ENCODE measurements around the gene CEP290. TPM values are rescaled to one million over a fixed set of nuclear protein-coding genes. Genes with fewer than 3 reads are reported as not detected.
"Not testable (repeated sequence)": the region's sequence is repeated elsewhere in the genome, so short reads cannot be mapped to it uniquely, and the experiment has no call there.

Gene CEP290
- total and polyA plus RNA-seq, 3 experiments from 2014 or later = 9.8 to 15.9 (median 14.2) TPM

DNA sequence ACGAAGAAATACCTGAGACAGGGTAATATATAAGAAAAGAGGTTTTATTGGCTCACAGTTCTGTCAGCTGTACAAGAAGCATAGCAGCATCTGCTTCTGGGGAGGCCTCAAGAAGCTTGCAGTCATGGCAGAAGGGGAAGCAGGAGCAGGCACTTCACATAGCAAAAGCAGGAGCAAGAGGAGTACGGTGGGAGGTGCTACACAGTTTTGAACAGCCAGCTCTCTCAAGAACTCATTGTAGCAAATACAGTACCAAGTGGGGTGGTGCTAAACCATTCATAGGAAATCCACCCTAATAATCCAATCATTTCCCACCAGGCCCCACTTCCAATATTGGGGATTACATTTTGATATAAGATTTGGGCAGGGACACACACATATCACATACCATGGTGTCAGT, 8.2 kb upstream of the CEP290 start:
- DNase-seq = no peak
- H3K36me3 Mint-ChIP-seq = peaks cover 0 to 35% (median 9%) of the 10 kb centered on the region in 3 donors
- Histone ChIP-seq H3K4me1 (ENCODE audit: insufficient read depth, low read length) (no peaks in the 10 kb centered on the region), H3K36me3 (ENCODE audit: insufficient read depth, low read length) (no peaks in the 10 kb centered on the region), H3K4me3 (ENCODE audit: low read length) (no peak overlapping the region), H3K27ac (ENCODE audit: low read depth, low read length) (no peak overlapping the region), H3K9me3 (ENCODE audit: low read length) (no peaks in the 10 kb centered on the region), H3K27me3 (ENCODE audit: insufficient read depth, low read length, poor library complexity, severe bottlenecking) (no peaks in the 10 kb centered on the region)
- ChIA-PET POLR2A (no interaction called here), CTCF (no interaction called here)
- H3K4me3 Mint-ChIP-seq = no peak overlapping the region
- H3K4me1 Mint-ChIP-seq = peaks cover 26 to 56% (median 49%) of the 10 kb centered on the region in 3 donors
- no peak overlapping the region for H3K27ac Mint-ChIP-seq
- H3K9me3 Mint-ChIP-seq = no peaks in the 10 kb centered on the region
- no peaks in the 10 kb centered on the region for H3K27me3 Mint-ChIP-seq

DNA sequence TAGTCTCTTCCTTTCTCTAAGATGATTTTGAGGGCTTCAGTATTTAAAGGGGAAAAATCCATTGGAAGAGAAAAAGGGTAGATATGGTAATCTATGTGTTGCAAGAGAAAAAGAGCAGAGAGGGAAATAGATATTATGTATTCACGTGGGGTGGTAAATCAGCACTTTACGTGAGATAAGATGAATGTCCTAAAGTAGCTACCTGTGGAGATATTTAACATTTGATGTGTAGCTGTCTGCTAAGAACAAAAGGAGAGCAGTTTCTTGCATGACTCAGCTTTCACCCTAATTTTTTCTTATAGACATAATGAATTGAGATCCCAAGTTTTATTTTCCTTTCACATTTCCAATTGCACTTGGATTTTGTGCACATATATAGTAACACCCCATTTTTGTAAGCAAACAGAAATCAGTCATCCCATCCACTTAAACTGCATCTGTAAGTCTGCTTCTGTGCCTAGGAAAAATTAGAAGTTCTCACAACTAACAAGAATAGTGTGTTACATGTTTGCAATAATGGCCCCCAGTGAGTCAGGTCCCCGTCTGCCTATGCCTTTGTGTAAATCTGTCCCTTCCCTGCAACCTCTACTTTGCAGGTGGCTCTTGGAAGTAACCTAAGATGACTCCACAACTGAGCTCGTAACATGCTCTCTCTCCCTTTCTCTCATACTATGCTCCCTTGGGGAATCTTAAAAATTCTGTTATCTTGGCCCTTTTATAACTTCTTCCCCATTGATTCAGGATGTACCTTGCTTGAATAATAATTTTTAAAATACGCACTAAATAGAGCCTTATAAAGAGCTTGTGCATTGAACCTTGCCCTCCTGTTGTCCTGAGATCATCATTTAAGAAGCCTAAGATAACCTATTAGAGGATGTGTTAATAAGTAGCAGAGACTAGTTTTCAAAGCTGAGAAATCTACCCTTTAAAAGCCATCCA, 3.9 kb upstream of the CEP290 start:
- Mint-ChIP-seq H3K27me3 (no peaks in the 10 kb centered on the region), H3K9me3 (no peaks in the 10 kb centered on the region), H3K36me3 (peaks cover 0 to 32% (median 5%) of the 10 kb centered on the region in 3 donors), H3K27ac (peak overlapping the region in 1 of 8 donors; percentile 56), H3K4me3 (peak overlapping the region in 1 of 7 donors; percentile 70), H3K4me1 (peaks cover 44 to 79% (median 70%) of the 10 kb centered on the region in 3 donors)
- no peak overlapping the region for H3K27ac ChIP-seq (ENCODE audit: low read depth, low read length)
- H3K4me1 ChIP-seq (ENCODE audit: insufficient read depth, low read length) = peaks cover 19% of the 10 kb centered on the region
- H3K9me3 ChIP-seq (ENCODE audit: low read length) = no peaks in the 10 kb centered on the region
- no peak for DNase-seq
- no peak overlapping the region for H3K4me3 ChIP-seq (ENCODE audit: low read length)
- ChIA-PET POLR2A (no interaction called here), CTCF (no interaction called here)
- no peaks in the 10 kb centered on the region for H3K27me3 ChIP-seq (ENCODE audit: insufficient read depth, low read length, poor library complexity, severe bottlenecking)
- H3K36me3 ChIP-seq (ENCODE audit: insufficient read depth, low read length) = no peaks in the 10 kb centered on the region

DNA sequence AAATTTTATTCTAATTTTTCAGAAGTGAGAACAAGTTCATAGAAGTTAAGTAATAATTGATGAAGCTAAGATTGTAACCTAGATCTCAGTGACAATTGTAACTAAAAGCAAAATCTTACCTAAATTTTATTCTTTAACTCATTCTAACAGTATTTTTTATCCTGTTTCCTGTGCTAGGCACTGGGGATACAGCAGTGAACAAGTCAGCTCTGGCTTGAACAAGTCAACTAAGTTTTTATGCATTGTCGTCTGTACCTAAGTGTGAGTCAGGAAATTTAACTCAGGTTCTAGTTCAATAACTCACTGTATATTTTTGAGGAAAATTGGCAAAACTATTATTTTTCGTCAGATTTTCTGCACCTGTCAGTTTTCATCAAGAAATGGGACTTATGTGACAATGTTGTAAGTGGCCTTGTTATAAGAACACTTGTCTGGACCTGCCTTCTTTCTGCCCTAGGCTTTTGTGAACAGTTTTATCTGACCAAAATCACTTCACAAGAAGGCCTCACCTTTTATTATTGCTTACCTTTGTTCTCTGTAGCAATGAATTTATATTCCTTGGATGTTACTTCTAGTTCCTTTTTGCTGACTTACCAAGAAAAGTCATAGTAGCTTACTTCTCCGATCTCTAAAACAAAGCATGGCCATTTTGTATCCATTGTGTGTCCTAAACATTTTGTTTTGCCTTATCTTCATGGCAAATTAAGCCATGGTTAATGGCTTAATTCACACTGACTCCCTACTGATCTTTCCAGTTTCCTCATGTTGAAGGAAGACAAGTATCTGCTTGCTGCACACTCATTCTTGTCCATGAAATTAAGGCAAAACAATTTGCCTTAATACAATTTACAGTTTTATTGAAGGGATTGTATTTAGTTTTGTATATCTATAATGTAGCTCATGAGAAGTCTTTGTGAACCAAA, 2.9 kb upstream of the CEP290 start:
- H3K36me3 ChIP-seq (ENCODE audit: insufficient read depth, low read length) = no peaks in the 10 kb centered on the region
- POLR2A ChIA-PET = no interaction called here
- Mint-ChIP-seq H3K27ac (peak overlapping the region in 4 of 8 donors; percentile 19 to 80 (median 28)), H3K4me3 (peak overlapping the region in 2 of 7 donors; percentile 33 to 70), H3K9me3 (no peaks in the 10 kb centered on the region), H3K36me3 (peaks cover 0 to 26% (median 5%) of the 10 kb centered on the region in 3 donors), H3K4me1 (peaks cover 41 to 77% (median 64%) of the 10 kb centered on the region in 3 donors), H3K27me3 (no peaks in the 10 kb centered on the region)
- DNase-seq = no peak
- no peaks in the 10 kb centered on the region for H3K9me3 ChIP-seq (ENCODE audit: low read length)
- CTCF ChIA-PET = no interaction called here
- H3K27ac ChIP-seq (ENCODE audit: low read depth, low read length) = no peak overlapping the region
- peaks cover 19% of the 10 kb centered on the region for H3K4me1 ChIP-seq (ENCODE audit: insufficient read depth, low read length)
- no peaks in the 10 kb centered on the region for H3K27me3 ChIP-seq (ENCODE audit: insufficient read depth, low read length, poor library complexity, severe bottlenecking)
- no peak overlapping the region for H3K4me3 ChIP-seq (ENCODE audit: low read length)

- no peak overlapping the region for H3K27ac ChIP-seq (ENCODE audit: low read depth, low read length)
- POLR2A ChIA-PET = no interaction called here
- H3K4me1 ChIP-seq (ENCODE audit: insufficient read depth, low read length) = peaks cover 19% of the 10 kb centered on the region
- no peak for DNase-seq
- H3K27me3 ChIP-seq (ENCODE audit: insufficient read depth, low read length, poor library complexity, severe bottlenecking) = no peaks in the 10 kb centered on the region
- Mint-ChIP-seq H3K4me1 (peaks cover 40 to 74% (median 64%) of the 10 kb centered on the region in 3 donors), H3K27me3 (no peaks in the 10 kb centered on the region), H3K9me3 (no peaks in the 10 kb centered on the region), H3K27ac (peak overlapping the region in 2 of 8 donors; percentile 19 to 80), H3K4me3 (peak overlapping the region in 6 of 7 donors; percentile 8 to 90 (median 34)), H3K36me3 (peaks cover 0 to 27% (median 3%) of the 10 kb centered on the region in 3 donors)
- CTCF ChIA-PET = no interaction called here
- H3K4me3 ChIP-seq (ENCODE audit: low read length) = no peak overlapping the region
- H3K36me3 ChIP-seq (ENCODE audit: insufficient read depth, low read length) = no peaks in the 10 kb centered on the region
- H3K9me3 ChIP-seq (ENCODE audit: low read length) = no peaks in the 10 kb centered on the region
These were observed 2.1 kb upstream of the CEP290 start for GRCh38 chr12:88144037-88144436.

DNA sequence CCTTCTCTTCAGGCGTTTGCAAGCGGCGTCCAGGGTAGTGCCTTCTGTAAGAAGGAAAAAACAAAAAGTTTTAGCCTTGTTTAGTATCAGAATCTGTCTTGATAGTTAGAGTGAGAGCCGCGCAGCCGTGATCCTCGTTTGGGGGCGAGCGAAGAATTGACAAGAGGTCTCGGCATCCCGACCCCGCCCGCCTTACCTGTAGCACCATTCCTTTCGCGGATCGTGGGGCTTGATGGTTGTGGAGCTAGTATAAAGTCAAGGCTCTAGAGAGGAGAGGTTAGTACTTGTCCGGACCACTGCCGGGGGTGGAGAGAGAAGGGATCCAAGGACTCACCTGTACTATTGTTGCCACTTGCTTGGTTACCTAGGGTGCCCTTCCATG, 713 bp upstream of the CEP290 start:
- no peaks in the 10 kb centered on the region for H3K9me3 ChIP-seq (ENCODE audit: low read length)
- H3K27ac Mint-ChIP-seq = peak overlapping the region; percentile 80 to 99 (median 98)

DNA sequence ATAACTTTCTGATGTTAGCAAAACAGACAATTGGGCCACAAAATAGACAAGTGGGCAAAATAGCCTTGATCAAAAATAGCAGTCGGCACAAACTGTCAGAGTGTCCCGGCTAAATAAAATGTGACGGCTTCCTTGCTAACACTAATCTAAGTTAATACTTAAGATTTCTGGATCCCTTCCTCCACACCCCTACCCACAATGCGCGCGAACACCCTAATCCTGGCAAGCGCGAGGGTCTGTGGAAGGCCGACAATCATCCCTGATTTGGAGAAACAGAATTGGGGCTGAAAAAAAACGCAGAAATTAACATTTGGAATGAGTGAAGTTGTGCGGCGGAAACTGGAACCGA, 489 bp downstream of the CEP290 start:
- H3K9me3 Mint-ChIP-seq = no peaks in the 10 kb centered on the region
- H3K27me3 Mint-ChIP-seq = no peaks in the 10 kb centered on the region
- H3K4me3 ChIP-seq (ENCODE audit: low read length) = peak overlapping the region; percentile 98
- H3K27me3 ChIP-seq (ENCODE audit: insufficient read depth, low read length, poor library complexity, severe bottlenecking) = no peaks in the 10 kb centered on the region
- peak overlapping the region; percentile 80 to 99 (median 98) for H3K27ac Mint-ChIP-seq
- POLR2A ChIA-PET = interaction anchor here (0.7 kb wide), 1 partner anchor 109 kb away, joined by 3 read pairs; no protein-coding TSS in a partner anchor
- no peaks in the 10 kb centered on the region for H3K36me3 ChIP-seq (ENCODE audit: insufficient read depth, low read length)
- H3K4me1 Mint-ChIP-seq = peaks cover 37 to 72% (median 61%) of the 10 kb centered on the region in 3 donors
- peak overlapping the region; percentile 90 to 99 (median 96) for H3K4me3 Mint-ChIP-seq
- DNase-seq = no peak
- CTCF ChIA-PET = interaction anchor here (1.0 kb wide), 1 partner anchor 90 kb away, joined by 3 read pairs; no protein-coding TSS in a partner anchor
- no peaks in the 10 kb centered on the region for H3K9me3 ChIP-seq (ENCODE audit: low read length)
- peaks cover 0 to 40% (median 16%) of the 10 kb centered on the region in 3 donors for H3K36me3 Mint-ChIP-seq
- peak overlapping the region; percentile 90 for H3K27ac ChIP-seq (ENCODE audit: low read depth, low read length)
- peaks cover 19% of the 10 kb centered on the region for H3K4me1 ChIP-seq (ENCODE audit: insufficient read depth, low read length)

More for the DNA sequence above, 713 bp upstream of the CEP290 start:
- peaks cover 0 to 31% (median 9%) of the 10 kb centered on the region in 3 donors for H3K36me3 Mint-ChIP-seq
- peak overlapping the region; percentile 98 for H3K4me3 ChIP-seq (ENCODE audit: low read length)
- H3K36me3 ChIP-seq (ENCODE audit: insufficient read depth, low read length) = no peaks in the 10 kb centered on the region
- POLR2A ChIA-PET = interaction anchor here (0.6 kb wide), 1 partner anchor 1567 kb away, joined by 3 read pairs; no protein-coding TSS in a partner anchor
- peaks cover 19% of the 10 kb centered on the region for H3K4me1 ChIP-seq (ENCODE audit: insufficient read depth, low read length)
- CTCF ChIA-PET = no interaction called here
- no peaks in the 10 kb centered on the region for H3K27me3 ChIP-seq (ENCODE audit: insufficient read depth, low read length, poor library complexity, severe bottlenecking)
- H3K27ac ChIP-seq (ENCODE audit: low read depth, low read length) = peak overlapping the region; percentile 90
- no peaks in the 10 kb centered on the region for H3K27me3 Mint-ChIP-seq
- H3K9me3 Mint-ChIP-seq = no peaks in the 10 kb centered on the region
- DNase-seq = peak in 3 of 5 donors; percentile 2 to 48 (median 6)
- H3K4me1 Mint-ChIP-seq = peaks cover 37 to 69% (median 65%) of the 10 kb centered on the region in 3 donors
- H3K4me3 Mint-ChIP-seq = peak overlapping the region; percentile 90 to 99 (median 96)

GRCh38 chr12:88139711-88140110, 2.2 kb downstream of the CEP290 start:
- H3K27ac ChIP-seq (ENCODE audit: low read depth, low read length); H3K27me3 ChIP-seq (ENCODE audit: insufficient read depth, low read length, poor library complexity, severe bottlenecking); H3K4me3 ChIP-seq (ENCODE audit: low read length); H3K27me3 Mint-ChIP-seq; H3K9me3 Mint-ChIP-seq; DNase-seq; CTCF ChIA-PET; H3K27ac Mint-ChIP-seq; H3K36me3 ChIP-seq (ENCODE audit: insufficient read depth, low read length); POLR2A ChIA-PET; H3K9me3 ChIP-seq (ENCODE audit: low read length): not testable (repeated sequence)
- peaks cover 19% of the 10 kb centered on the region for H3K4me1 ChIP-seq (ENCODE audit: insufficient read depth, low read length)
- Mint-ChIP-seq H3K4me3 (peak overlapping the region in 2 of 7 donors; percentile 16 to 65), H3K4me1 (peaks cover 27 to 56% (median 46%) of the 10 kb centered on the region in 3 donors), H3K36me3 (peaks cover 0 to 45% (median 15%) of the 10 kb centered on the region in 3 donors)
